ENCODE data around the gene CCDC27.
A peak's percentile ranks its signal among the peaks of the same experiment; 100 is the strongest.

CCDC27 gene

GRCh38 chr1:3717715-3718601 is 34.3 kb upstream of the CCDC27 start:
- no peak for DNase-seq (ENCODE audit: low read depth in 2 of 2)

- DNase-seq (ENCODE audit: low read depth in 2 of 2): no peak
These were observed 33.5 kb upstream of the CCDC27 start for GRCh38 chr1:3718764-3719163.

GRCh38 chr1:3721955-3722465 is 30.2 kb upstream of the CCDC27 start:
- DNase-seq (ENCODE audit: low read depth in 2 of 2): no peak

GRCh38 chr1:3722846-3723245 is 29.4 kb upstream of the CCDC27 start:
- DNase-seq (ENCODE audit: low read depth in 2 of 2): no peak

- DNase-seq (ENCODE audit: low read depth in 2 of 2): peak; percentile 38 to 53
These were observed 27.7 kb upstream of the CCDC27 start for GRCh38 chr1:3724416-3725030.

- no peak for DNase-seq (ENCODE audit: low read depth in 2 of 2)
These were observed 26.9 kb upstream of the CCDC27 start for GRCh38 chr1:3725366-3725765.

- DNase-seq (ENCODE audit: low read depth in 2 of 2): no peak
These were observed 25.0 kb upstream of the CCDC27 start for GRCh38 chr1:3727042-3727824.

- DNase-seq (ENCODE audit: low read depth in 2 of 2): no peak
These were observed 24.1 kb upstream of the CCDC27 start for GRCh38 chr1:3727825-3728776.

- no peak for DNase-seq (ENCODE audit: low read depth in 2 of 2)
These were observed 22.4 kb upstream of the CCDC27 start for GRCh38 chr1:3729594-3730542.

GRCh38 chr1:3730543-3731247 is 21.6 kb upstream of the CCDC27 start:
- DNase-seq (ENCODE audit: low read depth in 2 of 2): no peak

- no peak for DNase-seq (ENCODE audit: low read depth in 2 of 2)
These were observed 20.4 kb upstream of the CCDC27 start for GRCh38 chr1:3731583-3732433.

- no peak for DNase-seq (ENCODE audit: low read depth in 2 of 2)
These were observed 19.7 kb upstream of the CCDC27 start for GRCh38 chr1:3732434-3733093.

- DNase-seq (ENCODE audit: low read depth in 2 of 2): no peak
These were observed 19.0 kb upstream of the CCDC27 start for GRCh38 chr1:3733094-3733882.

GRCh38 chr1:3733883-3734589 is 18.2 kb upstream of the CCDC27 start:
- no peak for DNase-seq (ENCODE audit: low read depth in 2 of 2)

- no peak for DNase-seq (ENCODE audit: low read depth in 2 of 2)
These were observed 17.6 kb upstream of the CCDC27 start for GRCh38 chr1:3734602-3735001.

- DNase-seq (ENCODE audit: low read depth in 2 of 2): no peak
These were observed 17.1 kb upstream of the CCDC27 start for GRCh38 chr1:3735027-3735681.

Measured in stimulated activated CD8-positive, alpha-beta memory T cell treated with anti-CD3 and anti-CD28 coated beads, Interleukin-7, amount 100 ng/mL, for 4 hours (primary cell).